ENCODE results near the gene ZNF619. TPM values are rescaled to one million over a fixed set of nuclear protein-coding genes. Genes with fewer than 3 reads are reported as not detected.
"Not testable (repeated sequence)": the region's sequence is repeated elsewhere in the genome, so short reads cannot be mapped to it uniquely, and the experiment has no call there.

The ZNF619 gene
- polyA plus RNA-seq, result 1 to 10 TPM; 1.0 to 1.6 (median 1.3) TPM

DNA sequence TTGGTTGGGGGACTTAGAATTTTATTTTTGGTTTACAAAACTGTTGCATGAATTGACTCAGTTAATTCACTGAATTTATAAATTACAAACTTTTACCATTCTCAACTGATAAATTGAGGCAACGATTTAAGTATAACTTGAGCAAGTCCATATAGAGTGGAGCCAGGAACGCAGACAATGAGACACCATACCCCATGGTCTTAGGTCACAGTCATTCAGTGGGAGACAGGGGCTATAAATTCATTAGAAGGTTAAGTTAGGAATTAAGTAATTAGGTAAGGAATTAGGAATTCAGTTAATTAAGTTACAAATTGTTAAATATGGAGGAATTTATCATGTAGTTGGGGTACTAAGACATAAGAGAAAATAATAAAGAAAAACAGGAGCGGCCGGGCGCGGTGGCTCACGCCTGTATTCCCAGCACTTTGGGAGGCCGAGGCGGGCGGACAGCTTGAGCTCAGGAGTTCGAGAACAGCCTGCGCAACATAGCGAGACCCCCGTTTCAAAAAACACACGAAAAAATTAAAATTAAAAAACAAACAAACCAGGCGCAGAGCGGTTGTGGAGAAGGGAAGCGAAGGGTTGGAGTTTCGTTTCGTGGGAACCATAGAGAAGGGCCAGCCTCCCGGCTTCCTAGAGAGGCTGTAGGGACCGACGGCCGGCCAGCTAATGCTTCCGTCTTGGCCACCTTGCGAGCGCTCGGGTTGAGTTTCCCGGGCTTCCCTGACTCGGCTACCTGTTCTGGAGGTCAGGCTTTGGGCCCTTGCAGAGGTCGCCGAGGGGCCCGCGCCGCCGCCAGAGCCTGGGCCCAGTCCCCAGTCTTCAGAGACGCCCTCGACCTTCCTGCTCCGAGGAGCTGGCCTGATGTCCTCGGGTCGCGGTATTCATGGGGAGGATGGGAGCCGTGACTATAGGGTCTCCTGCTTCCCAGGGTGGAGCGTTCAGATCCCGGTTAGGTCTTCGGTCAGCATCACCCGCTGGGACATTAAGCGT is at the start of gene ZNF619:
ZNF619 (plus strand) TSS at position 645 of the 993 bp plus-strand sequence. CDS start 858 bp downstream, outside the sequence.
- WGBS, 3 donors, result 6 to 9% (median 6%) methylated on average over 48 of the region's 48 CpGs

DNA sequence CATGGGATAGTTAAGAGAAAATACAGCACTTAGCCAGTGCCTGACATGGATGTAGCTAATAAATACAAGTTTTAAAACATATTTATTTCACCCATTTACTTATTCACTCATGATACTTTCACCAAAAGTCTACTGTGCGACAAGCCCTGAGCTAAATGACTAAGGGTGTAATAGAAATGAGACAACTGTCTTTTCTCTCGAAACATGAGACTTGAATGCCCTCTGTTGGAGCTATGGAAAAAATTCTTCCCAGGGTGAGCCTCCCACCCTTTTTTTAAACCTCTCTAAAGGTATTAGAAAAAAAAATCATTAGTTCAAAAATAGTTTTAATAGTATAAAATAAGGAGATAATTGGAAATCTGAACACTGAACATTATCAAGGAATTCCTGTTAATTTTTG is 44.1 kb upstream of the ZNF619 start:
- 71 to 85% (median 85%) methylated on average over 2 of the region's 2 CpGs for WGBS, 3 donors
- H3K27ac ChIP-seq (ENCODE audit: low read depth, low read length), result no peak overlapping the region

More for the DNA sequence above, at the start of gene ZNF619:
- H3K27ac ChIP-seq (ENCODE audit: low read depth, low read length), result peak within 1 kb of the TSS; percentile 61

DNA sequence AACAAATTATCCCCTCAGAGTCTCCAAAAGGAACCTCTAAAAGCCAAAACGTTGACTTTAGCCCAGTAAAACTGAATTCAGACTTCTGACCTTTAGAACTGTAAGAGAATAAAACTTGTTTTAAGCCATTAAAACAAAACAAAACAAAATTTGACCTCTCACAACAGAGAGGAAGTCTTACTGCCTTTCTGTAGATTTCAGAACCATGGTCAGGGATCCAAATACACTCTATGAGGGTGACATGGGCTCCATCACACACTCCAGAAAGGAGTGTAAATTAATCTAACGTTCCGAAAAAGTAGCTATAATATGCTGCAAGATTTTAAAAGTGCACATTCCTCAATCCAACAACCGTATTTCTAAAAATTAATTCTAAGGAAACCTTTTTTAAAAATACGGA is 39.0 kb upstream of the ZNF619 start:
- 73 to 77% (median 75%) methylated on average over 5 of the region's 5 CpGs for WGBS, 3 donors
- no peak overlapping the region for H3K27ac ChIP-seq (ENCODE audit: low read depth, low read length)

DNA sequence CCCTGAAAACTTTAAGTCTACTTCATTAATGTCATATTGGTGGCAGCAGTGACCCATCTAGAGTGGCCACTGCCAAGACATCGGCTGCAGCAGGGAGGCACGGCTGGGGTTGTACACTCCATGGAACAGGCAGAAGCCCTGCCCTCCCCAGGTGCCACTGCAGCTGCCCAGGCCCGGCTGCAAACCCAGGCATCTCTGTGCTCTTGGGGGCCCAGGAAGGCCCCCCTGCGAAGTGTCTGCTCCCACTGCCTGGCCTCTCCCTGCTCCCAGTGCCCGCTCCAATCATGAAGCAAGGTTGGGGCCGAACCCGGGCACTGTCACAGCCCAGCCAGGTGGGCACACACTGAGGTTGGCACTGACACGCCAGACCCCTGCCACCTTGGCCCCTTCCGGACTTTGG is 31.9 kb upstream of the ZNF619 start:
- WGBS, 3 donors, result 90 to 93% (median 92%) methylated on average over 9 of the region's 9 CpGs
- no peak overlapping the region for H3K27ac ChIP-seq (ENCODE audit: low read depth, low read length)

DNA sequence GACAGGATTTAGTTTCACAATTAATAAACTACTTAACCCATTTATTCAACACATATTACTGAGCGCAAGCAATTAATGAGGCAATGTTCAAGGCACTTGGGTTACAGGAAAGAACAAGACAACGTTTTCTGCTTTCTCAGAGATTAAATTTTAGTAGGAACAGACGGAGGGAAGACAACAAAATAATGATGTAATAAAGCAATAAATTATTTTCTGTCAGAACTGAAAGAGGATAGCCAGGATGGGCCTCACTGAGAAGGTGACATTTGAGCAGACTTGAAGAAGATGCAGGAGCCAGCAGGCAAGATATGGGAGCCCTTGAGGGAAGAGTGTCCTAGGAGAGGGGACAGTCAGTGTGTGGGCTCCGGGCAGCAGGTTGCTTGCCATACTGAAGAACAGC is 31.0 kb upstream of the ZNF619 start:
- no peak overlapping the region for H3K27ac ChIP-seq (ENCODE audit: low read depth, low read length)
- WGBS, 3 donors, result 77 to 80% (median 78%) methylated on average over 4 of the region's 4 CpGs

DNA sequence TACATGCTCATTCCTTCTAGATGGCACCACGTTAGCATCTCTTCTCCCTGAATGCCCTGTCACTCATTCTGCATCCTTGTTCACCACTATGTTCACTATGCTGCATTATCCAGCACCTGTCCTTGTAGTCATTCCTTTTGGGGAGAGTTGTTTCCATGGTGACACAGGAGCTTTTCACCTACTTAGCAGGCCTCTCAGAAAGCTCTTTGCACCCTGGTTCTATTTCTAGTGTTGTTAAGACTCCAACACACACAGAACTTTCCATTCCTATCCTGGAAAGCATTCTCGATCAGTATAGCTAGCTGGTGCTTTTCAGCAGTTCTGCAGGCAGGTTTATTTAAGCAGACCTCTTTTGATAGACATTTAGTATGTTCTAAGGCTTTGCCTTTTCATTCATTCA is 26.5 kb upstream of the ZNF619 start:
- no peak overlapping the region for H3K27ac ChIP-seq (ENCODE audit: low read depth, low read length)
- 76 to 90% (median 86%) methylated on average over 2 of the region's 2 CpGs for WGBS, 3 donors

DNA sequence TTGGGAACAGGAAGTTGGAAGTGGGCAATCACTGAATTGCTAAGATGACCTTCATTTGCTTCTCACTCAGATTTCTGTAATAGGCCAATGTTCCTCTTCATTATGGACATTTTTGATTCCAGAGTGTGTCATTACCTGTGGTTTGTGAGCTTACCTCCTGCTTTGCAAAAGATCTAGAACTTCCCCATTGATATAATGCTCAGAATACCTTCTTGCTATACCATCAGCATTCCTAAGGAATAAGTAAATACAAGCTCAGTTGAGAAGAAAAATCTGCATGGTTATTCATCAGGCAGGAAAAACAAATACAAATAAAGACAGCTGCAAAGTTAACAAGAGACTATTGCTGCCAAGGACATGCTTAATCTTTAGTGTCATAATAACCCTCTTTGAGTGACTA is 25.4 kb upstream of the ZNF619 start:
- H3K27ac ChIP-seq (ENCODE audit: low read depth, low read length), result no peak overlapping the region

DNA sequence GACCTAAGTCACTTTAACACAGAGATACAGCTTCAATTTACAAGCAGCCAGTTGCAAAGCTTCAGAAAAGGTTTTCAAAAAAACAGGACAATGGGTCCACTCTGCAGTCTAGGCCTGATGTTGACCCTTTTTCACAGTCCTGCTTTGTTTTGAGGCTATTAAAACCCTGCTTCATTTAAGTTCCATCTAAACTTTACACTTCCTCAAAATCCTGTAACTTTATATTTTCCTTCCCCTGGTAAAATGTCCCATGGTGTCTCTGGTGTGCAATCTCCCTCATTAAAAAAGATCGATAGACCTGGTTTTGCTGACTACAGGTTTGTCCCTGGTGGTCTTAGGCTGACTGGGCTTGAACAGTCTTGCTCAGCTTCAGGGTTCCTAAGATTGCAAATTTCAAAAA is 24.9 kb upstream of the ZNF619 start:
- H3K27ac ChIP-seq (ENCODE audit: low read depth, low read length), result no peak overlapping the region
- WGBS, 3 donors, result 72 to 84% (median 82%) methylated on average over 1 of the region's 1 CpG

DNA sequence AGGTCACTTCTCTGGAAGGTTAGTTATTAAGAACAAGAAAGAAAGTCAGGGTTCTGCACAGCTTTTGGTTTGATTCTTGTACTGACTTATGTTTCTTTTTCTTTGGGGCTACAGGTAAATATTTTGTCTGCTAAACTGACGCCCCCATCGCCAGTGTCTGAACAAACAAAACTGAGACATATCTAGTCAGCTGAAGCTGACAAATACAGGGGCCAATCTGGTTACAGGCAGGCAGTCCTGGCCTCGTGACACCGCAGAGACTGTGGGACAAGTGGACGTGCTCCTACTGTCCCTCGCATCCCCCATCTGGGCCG is 24.4 kb upstream of the ZNF619 start:
- 2 to 4% (median 4%) methylated on average over 7 of the region's 7 CpGs for WGBS, 3 donors

DNA sequence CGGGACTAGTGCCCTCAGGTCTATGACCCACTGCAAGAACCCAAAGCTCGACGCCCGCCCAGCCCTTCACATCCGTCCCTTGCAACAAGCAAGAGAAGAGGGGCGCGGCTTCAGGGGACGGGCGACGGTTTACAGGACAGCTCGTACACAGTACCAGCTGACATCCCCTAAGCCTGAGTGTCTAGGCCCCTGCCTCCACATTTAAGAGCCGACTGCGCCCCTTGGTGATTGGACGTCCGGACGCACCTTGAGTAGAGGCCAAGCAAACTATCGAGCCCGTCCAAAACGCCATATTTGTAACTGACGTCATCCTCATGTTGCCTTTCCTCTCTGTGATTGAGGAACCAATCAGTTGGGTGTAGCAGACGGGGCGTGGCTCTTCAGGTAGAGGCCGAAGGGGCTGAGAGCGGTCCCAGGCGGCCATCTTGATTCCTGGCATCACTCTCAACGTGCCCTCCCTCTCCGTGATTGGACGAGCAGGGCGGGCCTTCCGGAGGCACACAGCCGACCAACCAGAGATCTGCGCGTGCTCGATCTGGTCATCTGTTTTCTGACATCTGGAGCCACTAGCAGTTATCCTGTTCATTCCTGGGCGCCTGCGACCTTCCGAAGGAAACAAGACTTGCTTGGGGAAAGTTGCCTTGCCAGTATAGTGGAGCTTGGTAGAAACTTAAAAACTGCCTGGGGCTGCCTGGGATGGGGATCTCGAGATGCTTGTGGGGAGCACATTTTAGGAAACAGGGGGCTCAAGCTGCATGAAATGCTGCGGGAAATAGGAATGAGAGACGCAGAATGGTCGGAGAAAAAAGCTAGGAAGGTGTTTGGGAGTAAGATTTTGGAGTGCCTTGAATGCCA is 23.8 kb upstream of the ZNF619 start:
- H3K27ac ChIP-seq (ENCODE audit: low read depth, low read length), result no peak overlapping the region
- WGBS, 3 donors, result 0% methylated on average over 41 of the region's 41 CpGs

More for the DNA sequence above, 24.4 kb upstream of the ZNF619 start:
- H3K27ac ChIP-seq (ENCODE audit: low read depth, low read length), result no peak overlapping the region

DNA sequence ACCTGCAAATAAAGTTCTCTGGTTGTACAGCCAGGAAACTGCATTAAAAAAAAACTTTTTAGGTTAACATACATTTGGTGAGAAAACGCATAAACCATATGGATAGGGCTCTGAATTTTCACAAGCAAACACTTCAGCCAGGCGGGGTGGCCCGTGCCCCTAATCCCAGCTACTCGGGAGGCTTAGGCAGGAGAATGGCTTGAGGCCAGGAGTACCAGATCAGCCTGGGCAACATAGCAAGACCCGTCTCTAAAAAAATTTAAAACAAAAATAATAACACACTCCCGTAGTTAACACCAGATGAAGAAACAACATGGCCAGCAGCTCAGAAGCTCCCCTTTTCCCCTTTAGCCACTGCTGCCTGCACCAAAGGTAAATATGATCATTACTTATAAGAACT is 23.0 kb upstream of the ZNF619 start:
- H3K27ac ChIP-seq (ENCODE audit: low read depth, low read length), result no peak overlapping the region
- WGBS, 3 donors, result 18 to 48% (median 40%) methylated on average over 6 of the region's 6 CpGs

DNA sequence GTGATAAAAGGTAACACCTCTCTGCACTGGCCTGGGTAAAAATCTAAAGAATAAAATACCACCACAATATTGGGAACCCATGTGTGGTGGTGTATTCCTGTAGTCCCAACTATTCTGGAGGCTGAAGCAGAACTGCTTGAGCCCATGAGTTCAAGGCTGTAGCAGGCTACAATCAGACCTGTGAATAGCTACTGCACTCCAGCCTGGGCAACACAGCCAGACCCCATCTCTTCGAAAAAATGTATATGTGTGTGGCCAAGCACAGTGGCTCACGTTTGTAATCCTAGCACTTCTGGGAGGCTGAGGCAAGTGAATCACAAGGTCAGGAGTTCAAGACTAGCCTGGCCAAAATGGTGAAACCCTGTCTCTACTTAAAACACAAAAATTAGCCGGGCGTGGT is 21.6 kb upstream of the ZNF619 start:
- H3K27ac ChIP-seq (ENCODE audit: low read depth, low read length), result no peak overlapping the region
- WGBS, 3 donors, result 84 to 95% (median 92%) methylated on average over 4 of the region's 4 CpGs

DNA sequence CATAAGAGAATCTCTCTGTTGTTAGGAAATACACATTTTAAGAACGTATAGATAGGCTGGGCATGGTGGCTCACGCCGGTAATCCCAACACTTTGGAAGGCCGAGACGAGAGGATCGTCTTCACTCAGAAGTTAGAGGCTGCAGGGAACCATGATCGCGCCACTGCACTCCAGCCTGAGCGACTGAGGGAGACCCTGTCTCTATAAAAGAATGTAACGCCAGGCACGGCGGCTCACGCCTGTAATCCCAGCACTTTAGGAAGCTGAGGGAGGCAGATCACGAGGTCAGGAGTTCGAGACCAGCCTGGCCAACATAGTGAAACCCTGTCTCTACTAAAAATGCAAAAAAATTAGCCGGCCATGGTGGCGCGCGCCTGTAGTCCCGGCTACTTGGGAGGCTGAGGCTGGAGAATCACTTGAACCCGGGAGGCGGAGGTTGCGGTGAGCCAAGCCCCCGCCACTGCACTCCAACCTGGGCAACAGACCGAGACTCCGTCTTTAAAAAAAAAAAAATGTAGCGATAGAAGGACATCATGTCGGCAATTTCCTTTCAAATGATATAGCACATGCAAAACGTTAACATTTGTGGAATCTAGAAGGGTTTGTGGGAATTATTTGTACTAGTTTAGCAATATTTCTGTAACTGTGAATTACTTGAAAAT is 20.5 kb upstream of the ZNF619 start:
- 46 to 51% (median 51%) methylated on average over 29 of the region's 29 CpGs for WGBS, 3 donors
- H3K27ac ChIP-seq (ENCODE audit: low read depth, low read length), result no peak overlapping the region

DNA sequence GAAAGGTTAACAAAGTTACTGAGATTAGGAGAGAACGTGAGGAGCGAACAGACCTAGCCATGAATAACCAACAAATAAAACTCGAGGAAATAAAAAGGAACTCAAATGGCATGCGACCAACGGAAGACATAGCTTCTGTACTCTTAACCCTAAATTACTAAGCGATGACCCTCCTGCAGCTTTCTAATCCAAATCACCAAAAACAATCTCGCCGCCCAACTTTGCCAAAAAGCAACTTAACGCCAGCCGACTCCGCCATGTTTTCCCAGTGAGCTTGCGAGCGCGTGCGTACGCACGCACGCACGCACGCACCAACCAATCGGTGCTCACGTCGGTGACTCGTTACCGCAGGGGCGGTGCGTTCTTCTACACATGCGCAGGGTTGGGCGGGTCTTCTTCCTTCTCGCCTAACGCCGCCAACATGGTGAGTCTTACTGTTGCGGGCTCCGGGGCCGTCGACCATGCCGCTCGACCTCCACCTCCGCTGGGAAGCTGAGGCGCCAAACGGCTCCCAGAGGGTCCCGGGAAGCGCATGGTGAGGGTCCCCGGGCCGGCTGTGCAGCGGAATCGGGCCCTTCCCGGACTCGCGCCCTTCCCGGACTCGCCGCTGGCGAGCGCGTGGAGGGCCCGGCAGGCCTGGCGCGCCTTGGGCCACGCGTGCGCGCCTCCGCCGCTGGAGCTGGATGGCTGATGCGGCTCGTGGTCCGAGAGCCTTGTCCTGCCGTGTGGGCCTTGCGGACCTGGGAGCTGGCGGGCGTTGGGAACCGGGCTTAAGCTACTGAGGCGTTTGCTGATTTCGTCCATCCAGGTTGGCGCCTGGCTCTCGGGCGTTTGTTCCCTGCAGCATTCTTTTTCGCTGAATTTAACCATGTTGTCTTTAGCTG is 19.7 kb upstream of the ZNF619 start, which contains the start of gene RPL14:
RPL14 (plus strand) TSS at position 400 of the 884 bp plus-strand sequence; CDS start at position 533, 133 bp downstream.
- H3K27ac ChIP-seq (ENCODE audit: low read depth, low read length), result no peak within 1 kb of the TSS
- 0 to 1% (median 0%) methylated on average over 75 to 79 of the region's 79 CpGs for WGBS, 3 donors

DNA sequence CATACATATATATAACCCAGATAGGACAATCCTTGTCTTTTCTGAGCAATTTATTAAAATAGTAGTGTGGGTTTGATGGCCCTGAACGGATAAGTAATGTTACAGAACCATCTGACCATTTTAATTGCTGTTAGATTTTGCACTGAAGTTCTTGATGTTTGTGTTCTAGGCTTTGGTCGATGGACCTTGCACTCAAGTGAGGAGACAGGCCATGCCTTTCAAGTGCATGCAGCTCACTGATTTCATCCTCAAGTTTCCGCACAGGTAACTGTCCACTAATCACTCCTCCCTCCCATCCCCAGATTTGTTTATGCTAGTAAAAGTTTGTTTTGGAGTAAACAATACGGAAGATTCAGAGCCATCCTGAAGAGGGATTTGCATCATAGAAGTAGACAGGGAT is 18.4 kb upstream of the ZNF619 start:
- H3K27ac ChIP-seq (ENCODE audit: low read depth, low read length), result no peak overlapping the region
- WGBS, 3 donors, result 82 to 92% (median 89%) methylated on average over 4 of the region's 4 CpGs

DNA sequence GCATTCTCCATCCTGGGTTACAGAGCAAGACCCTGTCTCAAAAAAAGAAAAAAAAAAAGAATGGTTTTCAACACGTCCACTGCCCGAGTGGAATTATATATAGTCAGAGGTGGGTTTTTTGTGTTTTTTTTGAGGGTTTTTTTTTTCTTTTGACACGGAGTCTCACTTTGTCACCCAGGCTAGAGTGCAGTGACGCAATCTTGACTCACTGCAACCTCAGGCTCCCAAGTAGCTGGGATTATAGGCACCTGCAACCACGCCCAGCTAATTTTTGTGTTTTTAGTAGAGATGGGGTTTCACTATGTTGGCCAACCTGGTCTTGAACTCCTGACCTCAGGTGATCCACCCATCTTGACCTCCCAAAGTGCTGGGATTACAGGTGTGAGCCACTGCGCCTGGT is 16.4 kb upstream of the ZNF619 start:
- 80 to 86% (median 83%) methylated on average over 6 of the region's 6 CpGs for WGBS, 3 donors
- H3K27ac ChIP-seq (ENCODE audit: low read depth, low read length), result not testable (repeated sequence)

DNA sequence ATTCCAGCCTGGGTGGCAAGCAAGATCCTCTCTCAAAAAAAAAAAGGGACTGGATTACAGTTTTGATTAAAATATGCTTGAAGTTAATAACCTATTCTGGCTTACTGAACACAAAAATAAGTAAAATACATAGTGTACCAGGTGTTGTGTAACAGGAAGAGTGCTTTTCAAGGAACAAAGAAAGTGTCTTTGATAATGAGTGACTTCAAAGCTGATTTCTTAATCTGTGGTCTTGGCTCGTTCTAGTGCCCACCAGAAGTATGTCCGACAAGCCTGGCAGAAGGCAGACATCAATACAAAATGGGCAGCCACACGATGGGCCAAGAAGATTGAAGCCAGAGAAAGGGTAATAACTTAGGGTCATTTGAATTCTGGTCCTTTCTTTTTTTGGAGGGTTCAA is 15.8 kb upstream of the ZNF619 start:
- 56 to 84% (median 61%) methylated on average over 3 of the region's 3 CpGs for WGBS, 3 donors

DNA sequence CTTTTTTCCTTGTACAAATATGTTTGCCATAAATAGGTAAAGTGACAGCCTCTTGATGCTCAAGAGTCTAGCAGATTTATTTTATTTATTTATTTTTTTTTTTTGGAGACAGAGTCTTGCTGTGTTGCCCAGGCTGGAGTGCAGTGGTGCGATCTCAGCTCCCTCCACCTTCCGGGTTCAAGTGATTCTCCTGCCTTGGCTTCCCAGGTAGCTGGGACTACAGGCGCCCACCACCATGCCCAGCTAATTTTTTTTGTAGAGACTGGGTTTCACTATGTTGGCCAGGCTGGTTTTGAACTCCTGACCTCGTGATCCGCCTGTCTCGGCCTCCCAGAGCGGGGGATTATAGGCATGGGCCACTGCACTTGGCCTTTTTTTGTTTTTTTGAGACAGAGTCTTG is 14.1 kb upstream of the ZNF619 start:
- not testable (repeated sequence) for H3K27ac ChIP-seq (ENCODE audit: low read depth, low read length)
- WGBS, 3 donors, result 94 to 97% (median 96%) methylated on average over 7 of the region's 7 CpGs

More for the DNA sequence above, 15.8 kb upstream of the ZNF619 start:
- no peak overlapping the region for H3K27ac ChIP-seq (ENCODE audit: low read depth, low read length)
